Left renal pelvis (tissue), 4 donors: ENCODE results near the gene TBCB. TPM values are rescaled to one million over a fixed set of nuclear protein-coding genes. Genes with fewer than 3 reads are reported as not detected.
"Not testable (repeated sequence)": the region's sequence is repeated elsewhere in the genome, so short reads cannot be mapped to it uniquely, and the experiment has no call there.

Experiments
- DNase-seq, 4 donors: peaks; one replicate each; pipeline ENCODE4 v3.0.0-alpha.2; 2013; ENCODE audit warnings: low read depth in 4 of 4, low spot score in 3 of 4
- polyA plus RNA-seq, 4 donors: library from polyadenylated mRNA; unstranded; fragments of 120-200 nt; gene quantifications; one replicate each; pipeline ENCODE4 v1.2.1, GENCODE V29; 2013; ENCODE audit not compliant: insufficient read length in 4 of 4

Gene TBCB
- polyA plus RNA-seq, 4 donors, result 101 to 135 (median 111) TPM

- no peak for DNase-seq
Observed at GRCh38 chr19:36128392-36128736, 13.1 kb downstream of the TBCB start.

- DNase-seq, result not testable (repeated sequence)
Observed at GRCh38 chr19:36131221-36131620, 16.0 kb downstream of the TBCB start.

- DNase-seq, result not testable (repeated sequence)
Observed at GRCh38 chr19:36134867-36135266, 19.6 kb downstream of the TBCB start.

GRCh38 chr19:36136964-36137686, 21.9 kb downstream of the TBCB start:
- no peak for DNase-seq

- no peak for DNase-seq
Observed at GRCh38 chr19:36139120-36139472, 23.8 kb downstream of the TBCB start.

GRCh38 chr19:36139473-36140303, 24.4 kb downstream of the TBCB start, which contains the start of gene CAPNS1:
TSS of gene CAPNS1 (plus strand) at chr19:36140066. CDS start at chr19:36141012, 946 bp downstream.
- peak; percentile 94 to 96 (median 94) for DNase-seq

GRCh38 chr19:36140304-36141038, 25.2 kb downstream of the TBCB start:
- peak in 2 of 4 donors; percentile 18 to 26 for DNase-seq

- peak in 2 of 4 donors; percentile 41 to 49 for DNase-seq
Observed at GRCh38 chr19:36141039-36141927, 26.0 kb downstream of the TBCB start.

GRCh38 chr19:36142046-36142445, 26.8 kb downstream of the TBCB start:
- no peak for DNase-seq

- no peak for DNase-seq
Observed at GRCh38 chr19:36142496-36142895, 27.2 kb downstream of the TBCB start.

GRCh38 chr19:36144624-36145023, 29.4 kb downstream of the TBCB start:
- no peak for DNase-seq

GRCh38 chr19:36149673-36150406, 34.6 kb downstream of the TBCB start:
- no peak for DNase-seq

GRCh38 chr19:36150586-36150985, 35.3 kb downstream of the TBCB start:
- no peak for DNase-seq

- no peak for DNase-seq
Observed at GRCh38 chr19:36151144-36152018, 36.1 kb downstream of the TBCB start.

GRCh38 chr19:36152019-36152351, 36.7 kb downstream of the TBCB start:
- DNase-seq, result no peak

GRCh38 chr19:36152352-36153091, 37.3 kb downstream of the TBCB start, which contains the start of gene COX7A1:
TSS of gene COX7A1 (minus strand) at chr19:36152447. CDS start at chr19:36152407, 40 bp downstream.
- DNase-seq, result peak in 1 of 4 donors; percentile 8

GRCh38 chr19:36153126-36153525, 37.9 kb downstream of the TBCB start:
- no peak for DNase-seq
